Stimulated activated CD4-positive, alpha-beta T cell treated with anti-CD3 and anti-CD28 coated beads, TNF-alpha, amount 100 ng/mL, for 24 hours (primary cell): ENCODE results near the gene FSD1L.
"Not testable (repeated sequence)": the region's sequence is repeated elsewhere in the genome, so short reads cannot be mapped to it uniquely, and the experiment has no call there.

Experiments used
- DNase-seq, 3 experiments: peaks; one replicate each; pipeline ENCODE4 v3.0.0-alpha.2; 2020; ENCODE audit warnings: low read depth in 3 of 3

Gene FSD1L

GRCh38 chr9:105557804-105558610 lies 110.2 kb downstream of the FSD1L start, which contains the start of gene FKTN:
Gene FKTN (plus strand): TSS chr9:105558131. CDS start chr9:105575033, 16,902 bp downstream.
- peak; percentile 58 to 84 (median 71) for DNase-seq

- DNase-seq: no peak
Observed at GRCh38 chr9:105572455-105572854, 124.6 kb downstream of the FSD1L start.

DNA sequence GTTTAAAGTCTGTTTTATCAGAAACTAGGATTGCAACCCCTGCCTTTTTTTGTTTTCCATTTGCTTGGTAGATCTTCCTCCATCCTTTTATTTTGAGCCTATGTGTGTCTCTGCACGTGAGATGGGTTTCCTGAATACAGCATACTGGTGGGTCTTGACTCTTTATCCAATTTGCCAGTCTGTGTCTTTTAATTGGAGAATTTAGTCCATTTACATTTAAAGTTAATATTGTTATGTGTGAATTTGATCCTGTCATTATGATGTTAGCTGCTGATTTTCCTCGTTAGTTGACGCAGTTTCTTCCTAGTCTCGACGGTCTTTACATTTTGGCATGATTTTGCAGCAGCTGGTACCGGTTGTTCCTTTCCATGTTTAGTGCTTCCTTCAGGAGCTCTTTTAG lies 132.1 kb downstream of the FSD1L start:
- not testable (repeated sequence) for DNase-seq

DNA sequence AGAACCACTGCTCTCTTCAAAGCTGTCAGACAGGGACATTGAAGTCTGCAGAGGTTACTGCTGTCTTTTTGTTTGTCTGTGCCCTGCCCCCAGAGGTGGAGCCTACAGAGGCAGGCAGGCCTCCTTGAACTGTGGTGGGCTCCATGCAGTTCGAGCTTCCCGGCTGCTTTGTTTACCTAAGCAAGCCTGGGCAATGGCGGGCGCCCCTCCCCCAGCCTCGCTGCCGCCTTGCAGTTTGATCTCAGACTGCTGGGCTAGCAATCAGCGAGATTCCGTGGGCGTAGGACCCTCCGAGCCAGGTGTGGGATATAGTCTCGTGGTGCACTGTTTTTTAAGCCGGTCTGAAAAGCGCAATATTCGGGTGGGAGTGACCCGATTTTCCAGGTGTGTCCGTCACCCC lies 133.7 kb downstream of the FSD1L start:
- DNase-seq: not testable (repeated sequence)

- DNase-seq: no peak
Observed at GRCh38 chr9:105593145-105593544, 145.3 kb downstream of the FSD1L start.
